Nephron progenitor cell (in vitro differentiated cells): Measurements from ENCODE around the gene ZNF236.

ENCODE experiments used
- DNase-seq: peaks from one replicate; pipeline ENCODE4 v3.0.0; 2021
- H3K27ac Mint-ChIP-seq: 2 replicates; pipeline ENCODE4 v1.8.0; 2021; ENCODE audit warnings: mild to moderate bottlenecking, moderate library complexity, mixed read lengths
- H3K27me3 Mint-ChIP-seq: 2 replicates; pipeline ENCODE4 v1.8.0; 2021; ENCODE audit warnings: mild to moderate bottlenecking, low read depth, mixed read lengths; ENCODE audit not compliant: poor library complexity
- H3K36me3 Mint-ChIP-seq: 2 replicates; pipeline ENCODE4 v1.8.0; 2021; ENCODE audit warnings: low read depth, mixed read lengths
- H3K4me1 Mint-ChIP-seq: 2 replicates; pipeline ENCODE4 v1.8.0; 2021; ENCODE audit warnings: mixed read lengths
- H3K4me3 Mint-ChIP-seq: 2 replicates; pipeline ENCODE4 v1.8.0; 2021; ENCODE audit warnings: mild to moderate bottlenecking, moderate library complexity, mixed read lengths
- H3K9me3 Mint-ChIP-seq: 2 replicates; pipeline ENCODE4 v1.8.0; 2021; ENCODE audit warnings: mild to moderate bottlenecking, moderate library complexity, mixed read lengths
- TF ChIP-seq, protein P1 (sequence below): fragments of 200-600 bp; sonication (generic); IDR thresholded peaks from 2 replicates; pipeline ENCODE4 v1.5.0; 2021; ENCODE audit warnings: antibody characterized with exemption

ZNF236 gene

GRCh38 chr18:76915456-76915855 is 93.1 kb downstream of the ZNF236 start:
- H3K27ac Mint-ChIP-seq: peak overlapping the region; percentile 31
- no peak for DNase-seq
- no peaks in the 10 kb centered on the region for H3K27me3 Mint-ChIP-seq
- TF ChIP-seq, protein P1, sequence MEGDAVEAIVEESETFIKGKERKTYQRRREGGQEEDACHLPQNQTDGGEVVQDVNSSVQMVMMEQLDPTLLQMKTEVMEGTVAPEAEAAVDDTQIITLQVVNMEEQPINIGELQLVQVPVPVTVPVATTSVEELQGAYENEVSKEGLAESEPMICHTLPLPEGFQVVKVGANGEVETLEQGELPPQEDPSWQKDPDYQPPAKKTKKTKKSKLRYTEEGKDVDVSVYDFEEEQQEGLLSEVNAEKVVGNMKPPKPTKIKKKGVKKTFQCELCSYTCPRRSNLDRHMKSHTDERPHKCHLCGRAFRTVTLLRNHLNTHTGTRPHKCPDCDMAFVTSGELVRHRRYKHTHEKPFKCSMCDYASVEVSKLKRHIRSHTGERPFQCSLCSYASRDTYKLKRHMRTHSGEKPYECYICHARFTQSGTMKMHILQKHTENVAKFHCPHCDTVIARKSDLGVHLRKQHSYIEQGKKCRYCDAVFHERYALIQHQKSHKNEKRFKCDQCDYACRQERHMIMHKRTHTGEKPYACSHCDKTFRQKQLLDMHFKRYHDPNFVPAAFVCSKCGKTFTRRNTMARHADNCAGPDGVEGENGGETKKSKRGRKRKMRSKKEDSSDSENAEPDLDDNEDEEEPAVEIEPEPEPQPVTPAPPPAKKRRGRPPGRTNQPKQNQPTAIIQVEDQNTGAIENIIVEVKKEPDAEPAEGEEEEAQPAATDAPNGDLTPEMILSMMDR: no peak
- no peaks in the 10 kb centered on the region for H3K4me1 Mint-ChIP-seq
- H3K4me3 Mint-ChIP-seq: no peak overlapping the region
- peaks cover 34% of the 10 kb centered on the region for H3K36me3 Mint-ChIP-seq
- no peaks in the 10 kb centered on the region for H3K9me3 Mint-ChIP-seq

DNA sequence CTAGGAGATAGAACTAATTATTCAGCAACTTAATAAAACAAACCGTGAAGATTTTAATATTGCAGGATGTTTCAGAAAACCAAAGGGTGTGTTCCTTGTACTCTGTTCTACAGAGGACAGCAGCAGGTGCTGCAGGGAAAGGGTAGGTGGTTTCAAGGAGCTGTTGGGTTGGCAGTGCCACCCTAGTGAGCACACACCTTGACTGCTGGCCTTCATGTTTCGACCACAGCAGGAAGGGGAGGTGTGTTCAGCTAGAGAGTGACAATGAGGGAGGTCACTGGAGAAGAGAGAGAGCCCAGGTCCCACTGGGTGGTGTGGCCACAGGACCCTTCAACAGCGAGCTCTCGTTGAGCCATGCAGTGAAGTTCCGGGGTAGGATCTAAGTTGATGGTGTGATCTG is 98.6 kb downstream of the ZNF236 start:
- TF ChIP-seq, protein P1: no peak
- H3K27me3 Mint-ChIP-seq: no peaks in the 10 kb centered on the region
- H3K36me3 Mint-ChIP-seq: peaks cover 45% of the 10 kb centered on the region
- H3K9me3 Mint-ChIP-seq: no peaks in the 10 kb centered on the region
- no peak for DNase-seq
- peaks cover 10% of the 10 kb centered on the region for H3K4me1 Mint-ChIP-seq
- peak overlapping the region; percentile 12 for H3K27ac Mint-ChIP-seq
- H3K4me3 Mint-ChIP-seq: no peak overlapping the region

- H3K27ac Mint-ChIP-seq: peak overlapping the region; percentile 32
Measured at GRCh38 chr18:76922107-76922506, 99.8 kb downstream of the ZNF236 start.

DNA sequence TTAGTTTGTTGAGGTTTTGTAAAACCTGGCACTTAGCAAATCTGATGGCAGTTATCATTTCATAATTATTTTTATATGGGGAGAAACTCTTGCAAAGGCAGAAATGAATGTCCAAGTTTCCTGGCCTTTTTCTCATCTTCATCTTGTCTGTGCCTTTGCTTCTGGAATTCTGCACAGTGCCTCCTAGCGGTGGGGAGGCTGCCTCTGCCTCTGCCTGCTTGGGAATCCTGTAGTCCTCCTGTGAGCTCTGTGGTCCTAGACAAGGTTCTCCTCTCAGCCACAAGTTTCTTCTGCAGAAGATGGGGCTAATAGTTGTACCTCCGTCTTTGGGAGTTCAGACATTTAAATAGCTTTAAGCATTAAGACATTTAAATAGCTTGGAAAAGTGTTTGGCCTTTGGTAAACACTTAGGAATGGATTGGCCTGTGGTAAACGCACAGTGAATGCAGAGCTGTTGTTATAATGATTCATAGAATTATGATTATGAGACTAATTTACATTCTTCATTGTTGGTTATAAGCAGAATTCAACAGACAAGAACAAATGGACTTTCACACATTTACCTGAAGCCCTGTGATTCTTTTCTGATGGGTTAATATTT is 101.2 kb downstream of the ZNF236 start:
- TF ChIP-seq, protein P1: peak; percentile 56
- Mint-ChIP-seq H3K36me3 (peaks cover 55% of the 10 kb centered on the region), H3K27me3 (no peaks in the 10 kb centered on the region), H3K4me1 (peaks cover 10% of the 10 kb centered on the region), H3K9me3 (no peaks in the 10 kb centered on the region), H3K27ac (no peak overlapping the region), H3K4me3 (no peak overlapping the region)
- DNase-seq: peak; percentile 47

More at GRCh38 chr18:76922107-76922506, 99.8 kb downstream of the ZNF236 start:
- Mint-ChIP-seq H3K4me1 (peaks cover 10% of the 10 kb centered on the region), H3K4me3 (no peak overlapping the region), H3K9me3 (no peaks in the 10 kb centered on the region), H3K36me3 (peaks cover 47% of the 10 kb centered on the region), H3K27me3 (no peaks in the 10 kb centered on the region)
- TF ChIP-seq, protein P1: peak; percentile 66
- peak; percentile 49 for DNase-seq

DNA sequence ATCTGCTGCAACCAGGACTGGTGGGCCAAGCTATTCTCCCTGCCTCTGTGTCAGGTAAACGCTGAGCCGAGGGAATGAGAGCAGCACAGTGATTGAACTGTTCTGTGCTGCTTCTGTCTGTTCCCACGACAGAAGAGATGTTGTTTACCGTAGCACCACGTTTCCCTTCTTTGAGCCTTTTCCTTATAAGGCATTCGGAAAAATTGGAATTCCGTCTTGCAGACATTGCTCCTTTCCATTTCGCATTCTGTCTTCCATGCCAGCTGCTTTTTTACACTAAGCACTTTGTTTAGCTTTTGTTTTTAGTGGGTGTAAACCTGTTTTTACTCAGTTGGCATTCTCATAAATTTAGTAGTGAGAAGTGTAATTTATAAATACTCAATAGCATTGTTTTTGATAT is 103.1 kb downstream of the ZNF236 start:
- Mint-ChIP-seq H3K36me3 (peaks cover 49% of the 10 kb centered on the region), H3K27me3 (no peaks in the 10 kb centered on the region), H3K4me1 (peaks cover 10% of the 10 kb centered on the region), H3K9me3 (no peaks in the 10 kb centered on the region), H3K4me3 (no peak overlapping the region), H3K27ac (no peak overlapping the region)
- TF ChIP-seq, protein P1: no peak
- DNase-seq: no peak

DNA sequence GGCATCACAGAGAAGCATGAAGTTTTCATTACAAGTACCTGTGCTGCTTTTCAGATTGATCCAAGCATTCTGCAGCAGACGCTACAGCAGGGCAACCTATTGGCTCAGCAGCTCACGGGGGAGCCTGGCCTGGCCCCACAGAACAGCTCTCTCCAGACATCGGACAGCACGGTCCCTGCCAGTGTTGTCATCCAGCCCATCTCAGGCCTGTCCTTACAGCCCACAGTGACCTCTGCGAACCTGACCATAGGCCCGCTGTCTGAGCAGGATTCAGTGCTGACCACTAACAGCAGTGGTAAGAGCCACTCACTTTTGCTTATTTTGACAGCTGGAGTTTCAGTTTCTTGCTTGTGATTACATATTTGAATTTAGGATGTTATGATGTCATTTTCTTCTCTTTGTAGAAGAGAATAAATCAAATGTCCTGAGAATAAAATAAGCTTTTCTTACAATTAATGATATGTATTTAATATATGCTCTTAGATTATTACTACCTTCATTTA is 104.9 kb downstream of the ZNF236 start:
- H3K27ac Mint-ChIP-seq: no peak overlapping the region

More for the DNA sequence above, 104.9 kb downstream of the ZNF236 start:
- no peak for DNase-seq
- Mint-ChIP-seq H3K27me3 (no peaks in the 10 kb centered on the region), H3K36me3 (peaks cover 40% of the 10 kb centered on the region), H3K4me1 (no peaks in the 10 kb centered on the region), H3K4me3 (no peak overlapping the region), H3K9me3 (no peaks in the 10 kb centered on the region)
- TF ChIP-seq, protein P1: no peak
